GOT3 (cell line): ENCODE results near the gene ITPK1.
"Not testable (repeated sequence)": the region's sequence is repeated elsewhere in the genome, so short reads cannot be mapped to it uniquely, and the experiment has no call there.

Experiments used
- DNase-seq: peaks from one replicate; lab custom pipeline; 2025; ENCODE audit warnings: mixed read lengths; lab: John Stamatoyannopoulos, UW

ITPK1 gene

GRCh38 chr14:93115821-93116675, at the start of gene ITPK1:
ITPK1 (minus strand) TSS chr14:93115925; CDS start chr14:93115163, 762 bp downstream.
- no peak for DNase-seq

- DNase-seq: no peak
Measured at GRCh38 chr14:93163564-93163963, 47.8 kb upstream of the ITPK1 start.

- DNase-seq: no peak
Measured at GRCh38 chr14:93161411-93161940, 45.8 kb upstream of the ITPK1 start.

GRCh38 chr14:93160353-93160801, 44.7 kb upstream of the ITPK1 start:
- no peak for DNase-seq

GRCh38 chr14:93159625-93160352, 44.1 kb upstream of the ITPK1 start:
- DNase-seq: not testable (repeated sequence)

- DNase-seq: not testable (repeated sequence)
Measured at GRCh38 chr14:93158349-93158748, 42.6 kb upstream of the ITPK1 start.

- no peak for DNase-seq
Measured at GRCh38 chr14:93156693-93157369, 41.1 kb upstream of the ITPK1 start.

- no peak for DNase-seq
Measured at GRCh38 chr14:93155667-93156066, 39.9 kb upstream of the ITPK1 start.

- DNase-seq: no peak
Measured at GRCh38 chr14:93153121-93153520, 37.4 kb upstream of the ITPK1 start.

- DNase-seq: no peak
Measured at GRCh38 chr14:93150227-93151208, 34.8 kb upstream of the ITPK1 start.

- no peak for DNase-seq
Measured at GRCh38 chr14:93148979-93149378, 33.3 kb upstream of the ITPK1 start.

- no peak for DNase-seq
Measured at GRCh38 chr14:93146119-93146518, 30.4 kb upstream of the ITPK1 start.

GRCh38 chr14:93142854-93143652, 27.3 kb upstream of the ITPK1 start:
- DNase-seq: no peak

GRCh38 chr14:93137864-93138263, 22.1 kb upstream of the ITPK1 start:
- no peak for DNase-seq

GRCh38 chr14:93136508-93136907, 20.8 kb upstream of the ITPK1 start:
- not testable (repeated sequence) for DNase-seq

GRCh38 chr14:93136009-93136408, 20.3 kb upstream of the ITPK1 start:
- DNase-seq: no peak

GRCh38 chr14:93135399-93135798, 19.7 kb upstream of the ITPK1 start:
- no peak for DNase-seq

- no peak for DNase-seq
Measured at GRCh38 chr14:93133464-93133863, 17.7 kb upstream of the ITPK1 start.

- DNase-seq: no peak
Measured at GRCh38 chr14:93132472-93133065, 16.8 kb upstream of the ITPK1 start.
